Stromal cell of bone marrow (primary cell): ENCODE data around the gene CAMK1D.

Experiments used
- DNase-seq: peaks from one replicate; pipeline ENCODE4 v3.0.0-alpha.2; 2012; ENCODE audit warnings: low read depth

Gene CAMK1D

DNA sequence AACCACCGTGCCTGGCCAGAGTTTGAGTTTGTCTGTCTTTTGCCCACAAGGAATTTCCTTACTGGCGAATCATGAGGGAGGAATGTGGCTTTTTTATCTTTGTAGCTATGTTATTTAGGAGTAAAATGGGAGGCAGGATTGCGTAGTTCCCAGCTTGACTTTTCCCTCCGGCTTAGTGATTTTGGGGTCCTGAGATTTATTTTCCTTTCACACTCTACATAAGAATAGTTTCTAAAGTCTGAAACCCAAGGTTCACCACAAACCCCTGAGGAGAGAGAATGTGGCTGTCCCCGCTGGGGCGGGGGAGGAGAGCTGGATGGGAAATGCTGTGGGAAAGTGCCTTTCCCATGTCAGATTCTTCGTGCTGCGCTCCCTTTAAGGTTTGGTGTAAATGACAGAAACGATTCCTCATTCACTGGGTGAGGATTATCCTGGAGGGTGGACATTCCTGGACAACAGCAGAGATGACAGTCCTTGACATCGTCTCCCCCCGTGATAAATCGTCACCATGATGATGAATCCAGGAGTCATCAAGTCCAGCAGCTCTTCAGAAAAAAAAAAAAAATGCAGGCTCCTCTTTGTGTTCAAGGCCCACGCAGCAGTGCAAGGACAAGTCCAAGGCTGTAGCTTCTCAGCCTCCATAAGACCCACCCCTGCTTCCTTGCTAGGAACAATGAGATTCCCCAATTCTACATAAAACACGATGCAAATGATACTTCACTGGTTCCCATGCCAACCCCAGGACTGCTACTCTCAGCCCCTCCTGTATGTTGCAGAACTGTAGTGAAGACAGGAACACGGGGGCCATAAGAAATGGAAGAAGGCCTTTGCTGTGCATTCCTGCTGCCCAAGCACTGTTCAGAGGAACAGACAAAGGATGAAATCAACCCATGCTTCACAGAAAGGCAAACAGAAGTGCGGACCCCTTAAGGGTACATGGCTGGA lies 419.1 kb downstream of the CAMK1D start:
- DNase-seq = peak; percentile 32

DNA sequence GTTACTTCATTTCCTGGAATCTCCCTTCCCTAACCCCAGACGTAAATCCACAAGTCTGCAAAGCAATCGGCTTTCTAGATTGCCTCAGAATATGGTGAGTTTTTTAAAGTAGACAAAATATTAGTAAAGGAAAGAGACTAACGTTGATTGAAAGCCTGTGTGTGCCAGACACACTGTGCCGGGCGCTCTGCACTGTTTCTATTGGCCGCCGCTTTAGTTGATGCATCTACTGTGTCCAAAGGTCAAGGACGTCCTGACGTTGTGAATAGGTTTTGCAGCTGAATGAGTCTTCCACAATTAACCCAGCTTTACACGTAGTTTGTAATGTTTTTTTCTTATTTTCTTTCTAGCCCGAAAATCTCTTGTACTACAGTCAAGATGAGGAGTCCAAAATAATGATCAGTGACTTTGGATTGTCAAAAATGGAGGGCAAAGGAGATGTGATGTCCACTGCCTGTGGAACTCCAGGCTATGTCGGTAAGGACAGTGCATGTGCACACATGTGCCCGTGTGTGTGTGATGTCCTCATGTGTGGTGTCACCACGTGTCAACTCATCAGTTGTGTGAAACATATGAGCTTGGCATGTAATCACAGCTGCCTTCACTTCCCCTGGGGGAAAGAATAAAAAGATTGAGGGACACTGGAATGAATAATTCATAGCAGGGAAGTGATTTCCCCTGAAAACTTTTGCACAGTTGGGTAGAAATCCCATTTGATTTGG lies 420.1 kb downstream of the CAMK1D start:
- DNase-seq = no peak

DNA sequence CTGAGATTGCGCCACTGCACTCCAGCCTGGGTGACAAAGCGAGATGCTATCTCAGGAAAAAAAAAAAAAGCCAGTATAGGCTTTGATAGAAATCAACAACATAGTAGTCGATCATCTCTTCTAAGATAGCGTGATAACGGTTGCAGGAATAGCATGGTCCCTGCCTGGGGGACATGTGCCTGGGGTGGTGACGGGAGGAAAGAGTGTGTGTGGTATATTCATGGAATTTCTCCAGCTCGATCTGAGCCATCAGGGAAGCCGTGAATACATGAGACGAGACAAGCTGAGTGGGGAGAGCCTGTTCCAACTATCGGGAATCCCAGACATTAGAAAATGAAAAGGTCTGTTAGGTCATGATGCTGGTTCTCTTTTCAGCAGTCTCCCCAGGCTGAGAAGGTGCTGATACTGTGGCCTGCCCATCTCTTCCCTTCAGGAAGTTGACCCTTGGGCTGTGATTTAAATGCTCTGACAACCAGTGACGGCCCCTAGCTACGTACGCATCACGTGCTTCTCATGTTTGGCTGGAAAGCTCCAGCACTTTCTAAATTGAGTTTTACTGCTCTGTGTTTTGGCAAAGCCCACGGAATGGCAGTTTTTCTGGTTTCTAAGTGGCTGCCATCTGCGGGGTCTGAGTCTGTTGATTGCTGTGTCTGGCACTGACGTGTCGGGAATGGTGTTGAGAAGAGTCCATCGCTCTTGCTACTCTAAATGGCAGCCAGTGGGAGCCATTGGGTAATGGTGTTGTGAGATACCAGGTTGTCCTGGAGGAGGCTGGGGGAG lies 422.8 kb downstream of the CAMK1D start:
- DNase-seq = no peak

DNA sequence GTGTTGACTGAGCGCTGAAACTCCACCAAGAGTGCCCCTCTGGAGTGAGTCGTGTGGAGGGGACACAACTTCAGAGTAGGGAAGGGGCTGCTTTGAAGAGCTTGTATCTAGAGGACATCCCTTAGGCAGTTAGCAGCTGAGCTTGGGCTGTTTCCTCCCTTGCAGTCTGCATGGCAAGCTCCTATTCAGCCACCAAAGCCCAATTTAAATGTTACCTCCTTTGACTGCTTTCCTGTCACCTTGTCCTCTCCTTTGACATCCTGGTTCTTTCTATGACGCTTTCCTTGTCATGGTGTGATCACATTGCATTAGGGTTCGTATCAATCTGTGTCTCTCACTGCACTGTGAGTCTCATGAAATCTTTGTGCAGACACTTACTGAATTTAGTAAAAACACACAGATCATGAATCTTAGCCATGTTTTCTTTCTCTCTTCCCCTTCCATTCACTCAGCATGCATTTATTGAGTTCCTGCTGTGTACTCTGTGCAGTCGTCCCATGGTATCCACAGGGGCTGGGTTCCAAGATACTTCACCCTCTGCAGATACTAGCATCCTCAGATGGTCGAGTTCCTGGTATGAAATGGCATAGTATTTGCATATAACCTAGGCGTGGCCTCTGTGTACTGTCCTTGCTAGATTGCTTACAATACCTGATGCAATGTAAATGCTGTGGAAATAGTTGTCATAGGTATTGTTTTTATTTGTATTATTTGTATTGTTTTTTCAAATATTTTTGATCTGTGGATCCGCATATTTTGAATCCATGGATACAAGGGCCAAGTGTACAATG lies 423.6 kb downstream of the CAMK1D start:
- no peak for DNase-seq

DNA sequence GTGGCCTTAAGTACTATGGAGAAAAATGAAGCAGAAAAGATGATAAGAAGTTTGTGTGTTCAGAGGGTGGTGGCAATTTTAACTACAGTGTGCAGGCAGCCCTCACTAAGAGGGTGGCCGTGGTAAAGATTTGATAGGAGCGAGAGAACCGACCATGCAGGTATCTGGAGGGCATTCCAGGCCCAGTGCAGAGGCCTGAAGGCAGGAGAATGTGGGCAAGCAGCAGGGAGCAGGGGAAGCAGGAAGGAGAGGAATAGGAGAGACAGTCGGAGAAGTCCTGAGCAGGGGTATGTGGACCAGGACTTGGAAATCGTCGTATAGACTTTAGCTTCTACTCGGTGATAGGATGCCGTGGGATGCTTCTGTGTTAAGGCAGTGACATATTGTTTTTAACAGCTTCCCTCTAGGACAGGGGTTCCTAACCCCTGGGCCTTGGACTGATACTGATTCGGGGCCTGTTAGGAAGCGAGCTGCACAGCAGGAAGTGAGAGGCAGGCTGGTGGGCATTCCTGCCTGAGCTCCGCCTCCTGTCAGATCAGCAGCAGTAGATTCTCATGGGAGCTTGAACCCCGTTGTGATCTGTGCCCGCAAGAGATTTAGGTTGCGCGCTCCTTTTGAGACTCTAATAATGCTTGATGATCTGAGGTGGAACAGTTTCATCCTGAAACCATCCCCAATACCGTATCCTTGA lies 425.0 kb downstream of the CAMK1D start:
- no peak for DNase-seq

DNA sequence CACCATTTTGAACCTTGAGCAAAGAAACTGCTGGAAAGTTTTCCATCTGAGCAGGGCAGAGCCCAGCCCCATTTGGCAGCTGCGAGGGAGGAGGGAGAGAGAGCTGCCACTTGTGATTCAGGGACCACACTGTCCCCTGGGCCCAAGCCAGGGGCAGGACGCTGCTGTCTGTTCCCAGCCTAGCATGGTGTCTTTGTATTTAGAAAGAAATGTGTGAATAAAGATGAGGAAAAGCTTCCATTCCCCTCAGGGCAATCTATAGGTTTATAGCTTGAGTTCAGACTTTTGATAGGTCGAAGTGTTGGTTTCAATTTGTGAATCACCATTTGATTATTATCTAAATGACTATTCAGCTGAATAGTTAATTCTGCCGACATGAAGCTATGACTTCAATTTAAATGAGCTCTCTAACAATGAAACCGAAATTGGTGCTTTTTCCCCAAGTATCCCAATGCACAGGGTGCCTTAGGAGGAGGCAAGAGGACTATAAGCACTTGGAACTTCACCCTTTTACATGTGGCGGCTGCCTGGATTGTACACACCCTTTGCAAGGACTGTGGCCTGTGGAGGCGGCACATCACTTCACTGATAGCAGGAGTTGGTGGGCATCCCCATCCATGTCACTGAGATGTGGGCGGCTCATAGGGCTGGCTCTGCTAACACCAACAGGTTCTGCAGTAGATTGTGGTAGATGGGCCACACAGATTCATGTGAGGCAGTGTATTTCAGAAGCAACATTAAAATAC lies 428.7 kb downstream of the CAMK1D start:
- DNase-seq = no peak

DNA sequence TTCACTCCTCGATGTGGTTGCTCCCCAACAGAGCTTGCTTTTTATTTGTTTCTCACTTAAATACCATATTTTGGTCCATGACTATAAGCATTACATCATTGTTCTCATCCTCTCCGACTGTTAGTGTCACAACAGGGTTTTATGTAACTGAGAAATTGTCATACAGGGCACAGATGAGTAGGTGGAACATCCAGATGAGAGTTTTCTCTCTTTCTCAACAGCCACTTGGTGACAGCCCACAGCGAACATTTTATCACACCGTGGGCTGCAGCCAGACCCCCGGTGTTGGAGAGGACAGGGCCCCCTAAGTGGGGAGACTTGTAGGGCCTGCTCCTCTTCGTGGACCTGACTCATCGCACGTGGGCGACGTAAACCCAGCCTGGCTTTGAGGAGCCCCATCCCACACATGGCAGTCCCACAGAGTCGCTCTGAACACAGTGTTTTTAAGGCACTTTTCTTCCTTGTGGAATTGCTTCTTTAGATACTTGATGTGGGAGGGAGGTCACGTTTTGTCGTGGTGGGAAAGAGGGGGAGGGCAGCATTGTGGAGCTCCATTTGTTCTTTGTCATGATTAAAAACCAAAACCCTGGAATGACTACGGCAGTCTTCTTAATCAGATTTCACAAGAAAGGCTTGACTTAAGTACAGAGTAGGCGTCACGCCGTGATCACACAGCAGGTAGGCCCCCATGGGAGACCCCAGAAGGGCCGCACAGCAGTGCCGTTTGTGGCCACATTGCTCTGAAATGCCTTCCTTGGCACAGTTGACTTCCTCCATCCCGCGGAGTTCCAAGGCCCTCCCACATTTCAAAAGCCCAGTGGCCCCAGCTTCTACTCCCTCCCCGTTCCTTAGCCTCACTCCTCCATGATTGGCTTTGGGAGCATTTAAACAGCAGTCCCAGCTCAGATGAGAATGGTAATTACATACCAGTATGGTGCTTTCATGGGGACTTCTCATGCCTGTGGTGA lies 431.6 kb downstream of the CAMK1D start:
- DNase-seq = peak; percentile 47

DNA sequence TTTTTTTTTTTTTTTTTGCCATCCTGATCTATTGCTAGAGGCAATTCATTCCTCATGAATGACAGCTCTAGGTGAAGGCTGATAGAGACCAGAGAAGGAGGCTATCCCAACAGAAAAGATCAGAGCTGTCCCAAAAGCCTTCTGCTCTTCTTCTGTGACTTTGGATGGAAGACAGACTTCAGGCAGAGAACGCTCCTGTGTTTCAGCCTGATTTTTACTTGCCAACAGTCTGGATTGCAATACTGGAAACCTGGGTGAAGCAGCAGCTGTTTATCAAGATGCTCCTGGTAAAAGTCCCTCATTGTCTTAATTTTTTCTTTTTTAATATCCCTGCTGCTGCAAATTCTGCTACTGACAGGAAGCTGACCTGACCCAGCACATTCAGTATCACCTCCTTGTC lies 432.6 kb downstream of the CAMK1D start:
- no peak for DNase-seq

DNA sequence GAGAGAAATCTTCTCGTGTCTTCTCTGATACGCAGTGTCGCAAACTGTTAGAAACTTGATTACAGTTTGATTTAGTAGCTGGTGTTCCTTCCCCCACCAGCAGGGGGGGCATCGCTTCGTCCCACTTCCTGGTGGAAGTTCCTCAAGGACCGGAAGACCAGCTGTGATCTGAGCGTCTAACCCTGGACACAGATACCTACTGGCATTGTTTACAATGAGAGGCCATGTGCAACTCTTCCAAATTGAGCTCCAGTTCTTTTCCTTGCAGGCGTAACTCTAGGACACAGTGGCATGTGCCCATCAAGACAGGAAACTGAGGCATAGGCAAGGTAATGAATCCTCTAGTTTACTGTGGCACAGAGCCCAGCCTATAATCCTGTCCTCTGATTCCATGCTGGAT lies 433.2 kb downstream of the CAMK1D start:
- DNase-seq = no peak

DNA sequence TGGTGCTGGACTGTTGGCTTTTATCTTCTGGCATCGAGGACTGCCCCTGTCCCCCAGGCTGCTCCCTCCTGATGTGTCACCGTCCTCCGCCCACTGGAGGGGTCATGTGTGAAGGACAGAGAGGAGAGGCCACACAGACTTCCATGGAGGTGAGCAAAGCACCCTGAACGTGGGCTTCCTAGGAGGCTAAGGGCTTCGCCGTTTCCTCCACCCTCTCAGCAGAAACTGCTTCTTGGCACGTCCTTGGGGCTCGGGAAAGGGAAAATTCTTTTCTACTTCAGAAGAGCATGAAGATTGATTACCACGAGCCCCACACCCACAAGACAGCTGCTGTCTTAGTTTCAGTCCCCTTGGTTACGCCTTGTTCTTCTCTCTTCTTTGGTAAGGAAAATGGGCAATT lies 433.9 kb downstream of the CAMK1D start:
- no peak for DNase-seq

DNA sequence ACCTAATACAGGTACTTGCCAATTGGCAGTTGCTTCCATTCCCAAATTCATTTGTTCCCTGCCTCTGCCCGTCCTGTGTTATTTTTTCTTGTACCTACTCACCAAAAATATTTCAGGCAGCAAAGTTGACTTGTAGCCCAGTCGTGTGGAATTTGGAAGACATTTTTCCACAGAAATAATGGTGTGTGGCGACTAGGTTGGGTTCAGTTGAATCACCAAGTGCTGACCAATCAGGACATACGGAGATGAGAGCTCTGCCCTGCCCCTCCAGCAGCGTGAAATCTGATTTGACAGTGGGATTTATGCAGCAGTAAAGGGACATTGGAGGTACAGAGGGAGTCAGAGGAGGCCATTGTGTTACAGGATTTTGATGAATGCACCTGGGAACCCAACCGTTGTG lies 435.3 kb downstream of the CAMK1D start:
- no peak for DNase-seq

DNA sequence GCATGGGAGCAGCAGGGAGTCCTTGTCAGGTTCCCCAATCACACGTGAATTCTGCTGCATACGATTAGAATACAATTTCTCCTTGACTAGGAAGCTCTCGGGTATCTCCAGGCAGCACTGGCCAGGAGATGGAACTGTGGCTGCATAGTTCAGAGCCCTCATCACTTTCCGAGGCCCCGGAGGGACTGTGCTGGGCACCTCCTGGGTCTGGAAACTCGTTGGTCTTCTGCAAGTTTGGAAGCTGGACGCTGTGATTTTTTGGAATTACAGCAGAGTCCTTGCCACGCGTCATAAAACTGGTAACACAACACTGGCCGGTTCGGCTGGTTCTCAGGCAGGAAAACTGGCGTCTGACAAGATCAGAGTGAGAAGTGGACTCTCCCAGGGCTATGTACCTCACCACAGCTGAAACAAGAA lies 436.1 kb downstream of the CAMK1D start:
- no peak for DNase-seq

DNA sequence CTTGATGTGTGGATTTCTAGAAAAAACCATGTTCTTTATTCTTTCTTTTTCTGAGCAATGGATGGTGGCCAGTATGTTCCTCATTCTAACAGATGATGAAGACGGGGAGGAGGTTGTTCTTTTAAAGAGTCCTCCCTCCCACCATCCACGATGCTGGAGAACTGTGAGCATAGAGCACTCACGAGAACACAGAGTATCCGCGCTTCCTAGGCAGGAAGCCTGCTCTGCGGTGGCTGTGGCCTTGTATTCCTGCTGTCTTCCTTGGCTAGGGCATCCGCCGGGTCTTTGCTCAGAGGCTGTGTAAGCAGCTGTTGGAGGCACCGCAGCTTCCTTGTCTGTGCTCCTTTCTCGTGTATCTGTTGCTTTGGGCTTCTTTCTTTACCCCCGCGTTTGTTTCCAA lies 437.9 kb downstream of the CAMK1D start:
- DNase-seq = no peak

DNA sequence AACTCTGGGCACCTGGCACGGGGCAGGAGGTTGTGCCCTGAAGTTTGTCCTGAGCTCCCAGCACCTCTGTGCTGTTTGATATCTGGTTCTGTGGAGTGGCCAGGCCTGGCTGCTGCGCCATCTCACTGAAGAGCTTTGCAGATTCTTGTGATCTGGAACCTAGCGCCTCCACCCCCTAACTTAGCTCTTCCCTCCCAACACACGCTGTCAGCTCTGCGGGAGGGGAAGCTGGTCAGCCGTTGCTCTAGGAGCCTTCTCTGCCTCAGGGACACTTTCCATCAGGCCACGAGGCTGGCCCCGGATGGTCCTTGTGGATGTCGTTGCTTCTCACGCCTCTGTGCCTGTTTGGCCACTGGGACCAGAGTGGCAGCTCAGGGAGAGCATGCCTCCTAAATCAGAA lies 438.9 kb downstream of the CAMK1D start:
- no peak for DNase-seq

DNA sequence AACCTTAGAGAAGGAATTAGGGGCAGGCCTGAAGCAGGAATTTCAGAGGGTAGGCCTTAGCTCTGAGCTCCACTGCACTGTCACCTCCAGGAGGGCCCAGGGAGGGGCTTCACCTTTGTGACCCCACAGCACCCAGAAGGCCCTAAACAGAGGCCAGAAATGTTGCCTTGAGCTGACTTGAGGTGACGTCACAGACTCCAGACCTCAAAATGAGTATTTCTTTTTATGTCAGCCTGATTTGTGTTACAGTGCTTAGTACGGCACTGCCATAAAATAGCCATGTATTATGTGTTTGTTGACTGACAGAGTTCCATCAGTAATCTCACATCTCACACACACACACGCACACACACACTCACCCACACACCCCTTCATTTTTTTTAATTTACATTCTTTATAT lies 440.9 kb downstream of the CAMK1D start:
- DNase-seq = no peak

DNA sequence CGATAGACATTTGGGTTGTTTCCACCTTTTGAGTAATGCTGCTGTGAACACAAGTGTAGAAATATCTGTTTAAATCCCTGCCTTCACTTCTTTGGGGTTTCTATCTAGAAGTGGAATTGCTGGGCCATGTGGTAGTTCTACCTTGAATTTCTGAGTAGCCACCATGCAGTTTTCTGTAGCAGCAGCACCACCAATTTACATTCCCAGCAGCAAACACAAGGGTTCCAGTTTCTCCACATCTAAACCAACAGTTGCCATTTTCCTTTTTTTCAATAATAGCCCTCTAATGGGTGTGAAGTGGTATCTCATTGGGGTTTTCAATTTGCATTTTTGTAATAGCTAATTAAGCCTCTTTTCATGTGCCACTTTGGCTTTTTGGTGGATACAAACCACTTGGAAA lies 442.4 kb downstream of the CAMK1D start:
- DNase-seq = no peak

DNA sequence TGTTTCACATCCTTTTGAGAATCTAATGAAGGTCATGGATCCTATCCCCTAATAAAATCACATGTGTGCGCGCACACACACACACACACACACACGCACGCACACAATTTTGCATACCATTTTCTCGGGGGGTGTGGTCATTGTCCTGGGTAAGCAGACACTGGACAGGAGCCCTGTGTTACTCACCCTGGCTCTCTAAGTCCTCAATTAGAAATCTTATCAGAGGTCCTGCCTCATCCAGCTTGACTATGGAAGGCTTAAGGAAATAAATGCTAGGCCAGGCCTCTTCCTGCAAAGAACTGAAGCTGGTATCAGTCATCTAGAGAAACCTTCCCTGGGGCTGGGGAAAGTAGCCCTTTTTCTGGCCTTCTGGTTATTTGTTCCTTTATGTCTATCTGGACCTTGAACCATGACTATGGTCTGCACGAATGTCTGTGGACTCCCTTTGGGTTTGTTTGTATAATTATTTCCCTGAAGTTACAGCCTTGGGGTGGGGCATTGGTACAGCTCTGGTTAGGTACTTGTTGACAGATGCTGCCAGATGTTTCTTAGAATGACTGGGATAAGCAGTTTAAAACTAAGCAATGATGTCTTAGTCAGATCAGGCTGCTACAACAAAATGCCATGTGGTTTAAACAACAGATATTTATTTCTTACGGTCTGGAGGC lies 443.7 kb downstream of the CAMK1D start:
- DNase-seq = no peak

DNA sequence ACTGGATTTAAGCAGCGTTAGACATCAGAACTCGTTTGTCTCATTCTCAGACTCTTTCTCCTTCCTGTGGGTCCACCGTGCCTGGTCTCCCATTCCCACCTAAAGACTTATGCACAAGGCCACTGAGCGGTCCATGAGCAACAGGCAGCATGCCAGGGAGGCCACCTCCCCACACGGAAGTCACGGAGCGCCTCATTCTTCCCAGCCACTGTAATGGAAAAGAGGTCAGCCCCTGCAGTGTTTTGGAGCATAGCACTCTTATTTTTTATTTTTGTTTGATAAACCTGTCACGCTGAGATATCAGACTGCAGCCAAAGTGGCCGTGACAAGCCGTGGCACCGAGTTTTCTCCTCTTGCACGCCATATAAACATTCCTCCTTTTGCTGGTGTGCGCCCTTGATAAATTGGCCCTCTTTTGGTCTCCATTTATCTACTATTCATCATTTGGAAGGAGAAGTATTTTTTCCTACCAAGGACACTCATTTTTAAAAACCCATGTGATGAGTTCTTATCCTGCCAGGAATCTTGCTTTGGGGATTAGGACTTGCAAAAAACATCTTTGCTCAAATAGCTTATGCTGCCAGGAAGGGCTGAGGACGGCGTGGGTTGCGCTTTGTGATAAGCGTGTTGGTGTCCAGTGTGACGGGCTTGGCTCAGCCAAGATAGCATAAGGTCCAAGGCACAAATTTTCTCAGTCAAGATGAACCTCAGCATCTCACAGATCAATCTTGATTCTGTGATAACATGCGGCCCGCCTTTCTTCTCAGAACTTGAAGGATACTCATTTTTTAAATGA lies 446.2 kb downstream of the CAMK1D start:
- DNase-seq = no peak
